ENCODE data around the gene TMSB15B. TPM values are rescaled to one million over a fixed set of nuclear protein-coding genes. Genes with fewer than 3 reads are reported as not detected.

Gene TMSB15B
- total RNA-seq (2022; extraction: Qiagen RNA extraction; ENCODE audit: low read depth), result 4.5 to 6.8 TPM (median 4.9 TPM) in 5 replicates

GRCh38 chrX:103962411-103963278 is at the start of gene TMSB15B:
Gene TMSB15B (plus strand): TSS chrX:103962627.

DNA sequence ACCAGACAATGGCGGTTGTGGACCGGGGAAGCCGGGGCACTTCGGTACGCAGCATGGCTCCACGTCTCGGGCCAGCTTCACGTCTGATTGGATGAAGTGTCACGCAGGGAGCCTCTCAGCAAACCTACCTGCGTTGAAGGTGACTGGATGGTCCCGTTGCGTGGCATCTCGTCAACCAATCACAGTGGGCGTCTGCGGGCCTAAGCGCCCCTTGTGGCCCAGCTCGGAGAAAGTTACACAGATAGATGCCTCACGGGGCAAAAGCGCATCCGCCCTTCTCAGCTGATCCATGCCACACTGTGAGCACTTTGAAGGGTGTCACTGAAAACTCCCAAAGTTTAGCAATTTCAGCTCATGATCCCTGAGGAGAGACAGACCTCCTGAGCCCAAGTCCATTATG is 51.2 kb downstream of the TMSB15B start, which contains the start of gene H2BW1:
H2BW1 (minus strand) TSS at position 103 of the 400 bp plus-strand sequence. CDS start 132 bp downstream, outside the sequence.

Other genes with a start within 250 kb of the TMSB15B start
- gene PLP1, start 185.8 kb upstream of the TMSB15B start, total RNA-seq (2022; extraction: Qiagen RNA extraction; ENCODE audit: low read depth), result not detected in 5 replicates
- gene RAB9B, start 130.4 kb upstream of the TMSB15B start, total RNA-seq (2022; extraction: Qiagen RNA extraction; ENCODE audit: low read depth), result 0.03 to 0.05 TPM (median 0.03 TPM) in 3 of 5 replicates, not detected in the others
- not detected in 5 replicates for gene H2BW1, start 51.1 kb downstream of the TMSB15B start, total RNA-seq (2022; extraction: Qiagen RNA extraction; ENCODE audit: low read depth)
- gene H2BW2, start 77.3 kb downstream of the TMSB15B start, total RNA-seq (2022; extraction: Qiagen RNA extraction; ENCODE audit: low read depth), result not detected in 5 replicates
- gene TMSB15C, start 113.6 kb downstream of the TMSB15B start, total RNA-seq (2022; extraction: Qiagen RNA extraction; ENCODE audit: low read depth), result 0.07 to 0.47 TPM (median 0.23 TPM) in 4 of 5 replicates, not detected in the other
- 0.08 to 0.25 TPM (median 0.15 TPM) in 3 of 5 replicates, not detected in the others for gene ZCCHC18, start 149.9 kb downstream of the TMSB15B start, total RNA-seq (2022; extraction: Qiagen RNA extraction; ENCODE audit: low read depth)
- 3.5 to 5.0 TPM (median 4.6 TPM) in 5 replicates for gene SLC25A53, start 194.4 kb downstream of the TMSB15B start, total RNA-seq (2022; extraction: Qiagen RNA extraction; ENCODE audit: low read depth)
- gene FAM199X, start 203.8 kb downstream of the TMSB15B start, total RNA-seq (2022; extraction: Qiagen RNA extraction; ENCODE audit: low read depth), result 7.1 to 20.0 TPM (median 18.0 TPM) in 5 replicates

Measured in A549 treated with RU486 at 1 μM for 4 hours (cell line).